UCSD-AML1 (cell line): ENCODE measurements around the gene SERPINA12.

Source experiments
- DNase-seq: peaks from one replicate; lab custom pipeline; 2025; ENCODE audit not compliant: unreplicated experiment; lab: John Stamatoyannopoulos, UW

SERPINA12 gene

GRCh38 chr14:94467728-94468520, 41.3 kb downstream of the SERPINA12 start:
- no peak for DNase-seq

- no peak for DNase-seq
Measured at GRCh38 chr14:94466706-94467370, 42.4 kb downstream of the SERPINA12 start.

GRCh38 chr14:94465042-94465441, 44.2 kb downstream of the SERPINA12 start:
- no peak for DNase-seq

DNA sequence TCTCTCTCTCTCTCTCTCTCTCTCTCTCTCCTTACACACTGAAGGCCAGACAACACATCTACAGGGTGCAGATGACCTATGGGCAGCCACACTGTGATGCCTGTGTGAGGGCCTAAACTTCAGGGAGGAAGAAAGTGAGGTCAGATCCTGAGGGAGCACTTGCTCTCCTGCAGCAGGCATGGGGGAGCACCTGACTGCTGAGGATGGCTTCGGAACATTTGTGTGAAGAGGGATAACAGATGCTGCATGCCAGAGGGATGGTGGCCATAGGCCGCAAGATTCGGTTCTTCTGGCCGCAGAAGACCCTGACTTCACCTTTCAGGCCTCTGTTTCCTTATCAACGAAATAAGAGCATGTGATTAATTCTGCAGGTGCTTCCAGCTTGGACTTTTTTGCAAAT, 45.0 kb downstream of the SERPINA12 start:
- no peak for DNase-seq

GRCh38 chr14:94462763-94463572, 46.3 kb downstream of the SERPINA12 start:
- DNase-seq = no peak

DNA sequence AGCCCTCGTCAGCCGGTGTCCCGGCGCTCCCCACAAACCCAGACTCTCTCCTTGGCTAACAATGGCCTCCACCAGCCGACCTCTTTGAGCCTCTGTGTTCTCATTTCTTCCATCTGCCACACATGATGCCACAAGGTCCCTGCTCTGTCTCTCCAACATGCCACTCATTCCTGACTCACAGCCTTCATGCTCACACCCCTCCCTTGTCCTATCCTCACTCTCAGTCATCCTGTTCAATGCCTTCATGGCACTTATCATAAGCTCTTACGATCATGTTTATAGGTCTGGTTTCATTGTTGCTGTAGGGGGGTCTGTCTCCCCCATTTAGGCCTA, 47.1 kb downstream of the SERPINA12 start:
- DNase-seq = no peak

DNA sequence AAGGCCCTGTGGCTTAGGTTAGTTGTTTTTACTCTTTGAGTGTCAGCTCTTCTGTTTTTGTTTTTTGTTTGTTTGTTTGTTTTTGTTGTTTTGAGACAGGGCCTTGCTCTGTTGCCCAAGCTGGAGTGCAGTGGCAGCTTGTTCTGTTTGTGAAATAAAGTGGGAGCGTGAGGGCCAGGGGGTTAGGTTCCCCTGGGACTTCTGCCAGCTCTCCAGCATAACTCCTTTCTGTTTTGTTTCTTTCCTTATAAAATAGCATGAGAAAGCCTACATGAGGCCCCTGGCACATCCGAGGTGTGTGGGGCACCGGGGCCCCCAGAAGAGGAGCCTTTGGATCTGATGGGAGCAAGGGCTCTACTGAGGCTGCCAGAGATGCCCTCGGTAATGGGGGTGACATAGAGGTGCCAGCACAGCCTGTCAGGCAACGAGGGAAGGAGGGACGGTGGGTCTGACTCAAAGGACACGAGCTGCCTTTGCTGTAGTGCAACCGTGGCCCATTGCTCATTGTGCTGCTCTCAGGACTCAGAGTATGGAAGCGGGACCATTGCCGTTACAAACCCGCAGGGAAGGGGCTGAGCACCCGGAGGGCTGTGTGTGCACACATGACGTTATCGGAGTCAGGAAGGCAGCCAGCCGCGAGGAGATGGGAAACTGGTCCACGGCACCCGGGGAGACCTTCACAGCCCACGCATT, 47.6 kb downstream of the SERPINA12 start:
- DNase-seq = no peak

GRCh38 chr14:94460631-94461416, 48.4 kb downstream of the SERPINA12 start:
- DNase-seq = no peak

- DNase-seq = no peak
Measured at GRCh38 chr14:94458558-94459205, 50.6 kb downstream of the SERPINA12 start.

DNA sequence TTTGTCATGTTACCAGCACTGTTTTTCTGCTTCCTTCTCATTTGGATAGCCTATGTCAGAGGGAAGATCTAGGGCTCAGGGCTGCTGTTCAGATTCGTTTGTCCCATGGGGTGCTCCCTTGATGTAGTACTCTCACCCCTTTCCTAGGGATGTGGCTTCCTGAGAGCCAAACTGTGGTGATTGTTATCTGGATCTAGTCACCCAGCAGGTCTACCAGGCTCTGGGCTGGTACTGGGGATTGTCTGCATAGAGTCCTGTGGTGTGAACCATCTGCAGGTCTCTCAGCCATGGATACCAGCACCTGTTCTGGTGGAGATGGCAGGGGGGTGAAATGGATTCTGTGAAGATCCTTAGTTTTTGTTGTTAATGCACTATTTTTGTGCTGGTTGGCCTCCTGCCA, 51.2 kb downstream of the SERPINA12 start:
- DNase-seq = no peak

GRCh38 chr14:94455928-94456327, 53.3 kb downstream of the SERPINA12 start:
- DNase-seq = no peak

DNA sequence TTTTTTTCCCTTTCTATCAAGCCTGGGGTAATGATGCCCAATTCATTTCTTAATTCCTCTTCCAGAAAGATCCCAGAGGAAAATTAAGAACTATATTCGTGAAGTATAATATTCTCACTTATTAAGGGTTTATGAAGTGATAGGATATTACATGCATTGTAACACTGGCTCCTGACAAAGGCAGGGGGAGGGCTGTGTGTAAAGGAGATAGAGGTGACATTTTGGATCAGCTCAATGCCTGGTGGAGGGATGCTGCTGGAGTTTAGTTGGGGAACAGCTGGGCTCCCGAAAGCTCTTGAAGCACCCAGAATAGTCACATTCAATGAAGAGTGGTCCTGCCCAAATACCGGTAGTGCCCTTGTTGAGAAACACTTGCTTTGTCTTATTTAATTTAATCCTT, 57.4 kb downstream of the SERPINA12 start:
- no peak for DNase-seq

- no peak for DNase-seq
Measured at GRCh38 chr14:94451091-94451771, 58.0 kb downstream of the SERPINA12 start.

DNA sequence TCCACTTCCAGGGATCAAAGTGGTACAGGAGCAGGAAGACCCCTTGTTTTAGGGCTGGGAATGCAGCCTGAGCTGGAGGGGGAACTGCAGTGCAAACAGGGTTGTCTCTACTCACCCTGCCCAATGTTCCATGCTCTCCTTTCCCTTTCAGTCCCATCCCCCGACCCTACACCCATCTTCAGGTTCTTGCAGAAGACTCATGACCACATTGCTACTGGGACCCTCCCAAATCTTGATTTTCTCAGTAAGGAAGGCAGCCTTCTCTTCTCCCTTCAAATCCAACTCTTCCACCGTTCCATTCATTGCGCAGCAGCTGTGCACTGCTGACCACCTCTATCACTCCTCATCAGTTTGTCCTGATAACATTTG, 58.6 kb downstream of the SERPINA12 start:
- DNase-seq = no peak

DNA sequence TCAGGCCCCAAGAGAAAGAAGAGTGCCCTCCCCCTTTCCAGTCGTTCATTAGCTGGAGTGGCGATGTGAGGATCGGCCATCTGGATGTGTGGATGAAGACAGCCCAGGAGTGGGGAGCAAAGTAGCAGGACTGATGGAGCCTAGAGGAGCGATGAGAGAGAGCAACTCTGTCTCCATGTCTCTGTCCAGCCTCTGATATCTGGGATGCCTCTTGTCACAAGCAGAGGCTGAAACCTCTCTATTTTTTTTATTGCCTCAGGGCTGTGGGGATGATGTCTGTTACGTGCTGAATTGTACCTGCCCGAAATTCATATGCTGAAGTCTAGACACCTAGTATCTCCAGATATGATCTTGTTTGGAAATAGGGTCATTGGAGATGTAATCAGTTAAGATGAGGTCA, 59.3 kb downstream of the SERPINA12 start:
- DNase-seq = no peak

DNA sequence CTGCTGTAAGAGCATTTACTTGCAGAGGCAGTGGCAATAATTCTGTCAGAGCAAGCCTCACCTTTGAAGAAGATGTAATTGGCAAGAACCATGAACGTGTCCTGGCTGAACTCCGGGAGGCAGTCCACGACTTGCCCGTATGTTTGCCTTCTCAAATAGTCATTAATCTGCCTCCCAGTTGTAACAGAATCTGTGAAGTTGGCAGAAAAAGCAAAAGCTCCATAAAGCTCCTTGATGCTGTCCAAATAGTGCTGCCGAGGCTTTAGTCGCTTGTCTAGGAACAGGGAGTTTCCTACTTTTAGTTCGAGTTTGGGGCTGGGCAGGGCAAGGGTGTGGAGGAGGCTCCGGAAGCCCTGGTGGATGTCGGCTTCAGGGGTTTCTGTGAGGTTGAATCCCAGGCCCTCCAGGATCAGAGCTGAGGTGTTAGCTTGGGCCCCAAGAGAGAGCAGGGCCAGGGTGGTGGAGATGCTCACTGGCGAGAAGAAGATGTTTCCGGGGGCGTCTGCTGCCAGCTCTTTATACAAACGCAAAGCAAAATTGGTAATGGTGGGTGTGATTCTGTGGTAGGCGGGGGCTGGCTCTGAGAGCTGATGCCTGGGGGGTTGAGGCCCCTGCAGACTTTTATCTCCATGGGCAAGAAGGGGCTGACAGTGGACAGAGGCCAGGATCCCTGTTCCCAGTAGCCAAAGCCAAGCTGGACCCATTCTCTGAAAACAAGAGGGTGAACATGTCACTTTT, 61.0 kb downstream of the SERPINA12 start:
- no peak for DNase-seq

GRCh38 chr14:94447206-94447605, 62.1 kb downstream of the SERPINA12 start:
- DNase-seq = no peak

- no peak for DNase-seq
Measured at GRCh38 chr14:94446126-94446525, 63.1 kb downstream of the SERPINA12 start.

GRCh38 chr14:94445003-94445402, 64.3 kb downstream of the SERPINA12 start:
- no peak for DNase-seq
